GM18909 (cell line): ENCODE data around the gene OGFOD3.
"Not testable (repeated sequence)": the region's sequence is repeated elsewhere in the genome, so short reads cannot be mapped to it uniquely, and the experiment has no call there.

ENCODE experiments used
- ATAC-seq: cut with Tn5 transposase; IDR thresholded peaks from one replicate; pipeline ENCODE4 v1.9.1; 2021; ENCODE audit warnings: mild to moderate bottlenecking; ENCODE audit not compliant: unreplicated experiment, poor library complexity

OGFOD3 gene

DNA sequence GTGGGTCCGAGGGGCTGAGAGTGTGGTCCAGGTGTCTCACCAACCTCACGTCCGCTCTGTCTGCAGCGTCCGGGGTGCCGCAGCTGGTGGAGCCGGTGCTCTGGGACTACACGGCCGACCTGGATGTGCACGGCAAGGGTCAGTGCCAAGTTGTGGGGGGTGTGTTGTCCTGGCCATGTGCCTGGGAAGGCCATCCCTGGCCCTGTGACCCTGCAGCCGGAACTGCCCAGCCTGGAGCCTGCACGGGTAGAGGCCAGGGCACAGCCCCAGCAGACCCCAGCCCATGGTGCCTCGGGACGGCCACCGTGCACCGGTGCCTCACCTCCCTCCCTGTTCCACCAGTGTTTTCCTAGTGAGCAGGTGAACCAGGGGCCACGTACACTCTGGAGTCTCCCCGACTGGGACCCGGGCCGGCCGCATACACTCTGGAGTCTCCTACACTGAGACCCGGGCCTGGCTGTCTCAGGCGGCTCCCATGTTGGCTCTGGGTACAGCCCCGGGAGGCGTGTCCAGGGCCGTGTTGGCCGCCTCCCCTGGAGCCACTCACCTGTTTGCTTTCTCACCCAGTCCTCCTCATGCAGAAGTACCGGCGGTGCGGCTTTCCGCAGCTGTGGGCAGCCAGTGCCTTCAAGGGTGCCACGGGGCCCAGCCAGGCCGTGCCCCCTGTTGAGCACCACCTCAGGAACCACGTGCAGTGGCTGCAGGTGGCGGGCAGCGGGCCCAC lies 18.4 kb upstream of the OGFOD3 start:
- ATAC-seq = no peak

DNA sequence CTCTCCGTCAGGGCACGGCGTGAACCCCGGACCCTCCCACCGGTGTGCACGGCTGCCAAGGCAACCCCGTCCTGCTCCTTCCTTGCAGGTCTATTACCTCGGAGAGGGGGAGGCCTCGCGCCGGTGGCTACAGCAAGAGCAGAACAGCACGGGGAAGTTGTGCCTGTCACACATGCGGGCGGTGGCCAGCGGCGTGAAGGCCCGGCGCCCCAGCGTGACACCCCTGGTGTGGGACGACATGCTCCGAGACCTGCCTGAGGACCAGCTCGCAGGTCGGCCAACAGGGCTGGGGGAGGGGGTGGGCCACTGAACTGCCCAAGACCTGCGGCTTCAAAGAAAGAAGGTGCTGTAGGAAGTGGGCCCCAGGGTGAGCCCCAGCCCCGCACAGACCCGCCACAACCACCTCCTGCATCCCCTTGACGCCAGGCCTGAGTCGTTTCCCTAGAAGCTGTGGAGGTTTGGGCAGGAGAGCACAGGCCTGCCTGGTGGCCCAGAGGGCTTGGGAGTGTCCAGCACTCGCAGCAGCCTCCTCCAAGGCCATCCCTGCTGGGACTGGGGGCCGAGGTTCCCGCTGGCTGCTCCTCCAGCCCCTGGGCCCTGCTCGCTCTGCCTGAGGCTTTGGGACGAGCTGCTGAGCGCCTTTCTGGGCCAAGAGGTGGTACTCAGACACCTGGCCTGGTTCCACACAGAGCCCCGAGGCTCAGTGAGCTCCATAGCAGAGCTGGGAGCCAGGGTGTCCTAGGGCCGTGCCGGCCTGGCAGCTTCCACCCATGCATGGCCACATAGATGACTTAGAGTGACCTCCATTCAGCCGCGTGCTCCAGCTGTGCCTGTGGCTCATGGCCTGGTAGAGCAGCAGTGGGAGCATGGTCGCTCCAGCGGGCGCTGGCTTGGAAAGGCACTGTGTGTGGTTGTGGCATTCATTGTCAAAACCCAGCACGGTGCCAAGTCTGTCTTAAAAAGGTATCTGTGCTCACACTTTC lies 17.5 kb upstream of the OGFOD3 start:
- ATAC-seq = no peak

DNA sequence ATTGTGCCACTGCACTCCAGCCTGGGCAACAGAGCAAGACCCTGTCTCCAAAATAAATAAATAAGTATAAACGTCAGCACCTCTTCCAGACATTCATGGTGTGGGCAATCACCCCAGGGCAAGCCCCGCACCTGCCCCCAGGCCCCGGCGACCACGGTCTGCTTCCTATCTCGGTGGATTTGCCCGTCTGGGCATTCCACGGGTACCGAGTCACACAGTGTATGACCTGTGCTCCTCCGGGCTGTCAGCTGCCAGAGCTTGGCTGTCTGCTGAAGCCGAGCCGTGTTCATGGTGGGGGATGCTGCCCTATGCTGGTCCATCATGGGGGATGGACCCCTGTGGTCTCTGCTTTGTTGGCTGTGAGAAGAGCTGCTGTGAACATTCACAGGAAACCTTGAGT lies 16.7 kb upstream of the OGFOD3 start:
- no peak for ATAC-seq

DNA sequence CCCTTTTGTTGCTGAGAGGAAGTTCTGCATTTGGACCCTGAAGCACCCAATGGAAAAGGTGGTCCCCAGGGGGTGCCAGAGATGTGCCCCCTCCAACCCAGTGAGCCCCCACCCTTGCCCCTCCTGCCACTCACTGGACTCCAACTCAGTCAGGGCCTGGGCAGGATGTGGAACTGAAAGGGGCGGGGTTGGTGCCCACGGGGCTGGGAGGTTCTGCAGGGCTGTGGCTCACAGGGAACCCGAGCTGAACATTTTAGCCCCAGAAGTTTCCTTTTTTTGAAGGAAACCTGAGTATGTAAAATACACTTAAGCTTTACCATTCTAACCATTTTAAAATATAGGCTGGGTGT lies 15.8 kb upstream of the OGFOD3 start:
- no peak for ATAC-seq

DNA sequence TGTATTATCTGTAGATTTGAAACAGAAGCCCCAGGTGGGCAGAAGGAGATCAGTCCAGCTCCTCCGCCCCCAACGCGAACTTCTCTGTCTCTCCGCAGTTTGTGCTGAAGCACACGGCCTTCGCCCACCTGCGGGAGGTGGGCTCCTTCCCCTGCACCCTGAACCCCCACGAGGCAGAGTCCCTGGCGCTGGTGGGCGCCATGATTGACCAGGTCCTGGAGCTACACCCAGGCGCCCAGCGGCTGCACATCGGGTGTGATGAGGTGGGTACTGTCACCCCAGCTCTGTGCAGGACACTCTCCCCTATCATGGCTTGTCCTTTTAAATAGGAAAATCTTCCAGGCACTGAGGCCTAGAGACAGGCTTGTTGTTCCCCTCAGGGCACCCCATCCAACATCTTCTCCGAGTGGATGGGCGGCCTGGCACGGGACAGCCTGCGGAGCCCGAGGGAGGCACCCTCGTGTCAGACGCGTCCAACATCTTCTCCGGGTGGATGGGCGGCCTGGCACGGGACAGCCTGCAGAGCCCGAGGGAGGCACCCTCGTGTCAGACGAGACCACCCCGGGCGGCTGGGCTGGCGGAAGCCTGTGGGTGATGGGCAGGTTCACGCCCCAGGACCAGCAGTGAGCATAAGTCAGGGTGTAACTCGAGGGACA lies 15.3 kb upstream of the OGFOD3 start:
- ATAC-seq = no peak

DNA sequence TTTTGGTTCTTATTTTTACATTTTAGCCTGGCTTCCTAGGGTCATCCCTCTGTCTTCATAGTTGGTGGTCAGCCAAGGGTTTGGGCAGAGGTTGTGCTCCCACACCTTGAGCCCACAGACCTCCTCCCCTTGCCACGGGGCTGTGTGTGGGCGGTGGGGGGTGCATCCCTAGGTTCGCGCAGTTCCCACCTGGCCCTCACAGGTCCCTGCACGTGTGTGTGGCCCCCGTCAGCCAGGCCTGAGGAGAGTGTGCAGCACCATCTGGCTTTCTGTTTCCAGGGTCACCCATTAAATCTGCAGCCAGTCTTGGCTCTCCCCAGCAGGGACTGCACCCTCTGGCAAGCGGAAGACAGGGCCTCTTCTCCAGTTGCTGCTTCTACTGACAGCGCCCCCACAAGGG lies 13.6 kb upstream of the OGFOD3 start:
- no peak for ATAC-seq

DNA sequence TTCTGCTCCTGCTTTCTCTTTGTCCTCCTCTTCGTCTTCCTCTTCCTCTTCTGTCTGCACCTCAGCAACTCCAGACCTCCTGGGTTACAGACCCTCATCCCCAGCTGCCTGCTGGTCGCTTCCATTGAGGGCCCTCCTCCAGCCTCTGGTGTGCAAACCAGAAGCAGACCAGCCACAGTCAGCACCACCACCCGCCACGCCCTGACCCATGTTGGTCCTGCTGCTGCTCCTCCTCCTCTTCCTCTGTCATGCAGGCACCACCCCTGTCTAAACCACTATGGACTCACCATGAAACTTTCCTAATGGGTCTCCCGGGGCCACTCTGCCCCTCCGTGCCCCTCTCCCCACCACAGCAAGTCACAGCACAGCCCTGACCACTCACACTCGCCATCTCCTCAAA lies 11.4 kb upstream of the OGFOD3 start:
- ATAC-seq = no peak

DNA sequence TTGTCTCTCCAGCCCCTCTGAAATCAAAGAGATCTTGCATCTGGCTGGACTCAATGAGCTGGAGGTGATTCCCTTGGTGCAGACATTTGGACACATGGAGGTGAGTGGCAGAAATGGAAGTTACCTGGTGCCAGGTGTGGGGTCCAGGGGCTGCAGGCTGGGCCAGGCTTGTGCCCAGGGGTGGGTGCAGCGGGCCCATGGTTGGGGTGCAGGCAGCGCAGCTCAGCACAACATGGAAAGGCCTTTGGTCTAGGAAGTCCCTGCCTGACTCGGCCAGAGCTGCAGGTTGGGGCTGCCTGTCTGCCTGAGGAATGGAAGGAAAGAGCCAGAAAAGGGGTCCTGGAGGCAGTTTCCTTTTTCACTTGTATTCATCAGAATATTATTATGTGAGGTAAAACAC lies 10.2 kb upstream of the OGFOD3 start:
- no peak for ATAC-seq

DNA sequence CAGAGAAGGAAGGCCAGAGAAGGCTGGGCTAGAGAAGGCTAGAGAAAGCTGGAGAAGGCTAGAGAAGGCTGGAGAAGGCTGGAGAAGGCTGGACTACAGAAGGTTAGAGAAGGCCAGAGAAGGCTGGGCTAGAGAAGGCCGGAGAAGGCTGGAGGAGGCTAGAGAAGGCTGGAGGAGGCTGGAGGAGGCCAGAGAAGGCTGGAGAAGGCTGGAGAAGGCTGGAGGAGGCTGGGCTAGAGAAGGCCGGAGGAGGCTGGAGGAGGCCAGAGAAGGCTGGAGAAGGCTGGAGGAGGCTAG lies 6.4 kb upstream of the OGFOD3 start:
- no peak for ATAC-seq

DNA sequence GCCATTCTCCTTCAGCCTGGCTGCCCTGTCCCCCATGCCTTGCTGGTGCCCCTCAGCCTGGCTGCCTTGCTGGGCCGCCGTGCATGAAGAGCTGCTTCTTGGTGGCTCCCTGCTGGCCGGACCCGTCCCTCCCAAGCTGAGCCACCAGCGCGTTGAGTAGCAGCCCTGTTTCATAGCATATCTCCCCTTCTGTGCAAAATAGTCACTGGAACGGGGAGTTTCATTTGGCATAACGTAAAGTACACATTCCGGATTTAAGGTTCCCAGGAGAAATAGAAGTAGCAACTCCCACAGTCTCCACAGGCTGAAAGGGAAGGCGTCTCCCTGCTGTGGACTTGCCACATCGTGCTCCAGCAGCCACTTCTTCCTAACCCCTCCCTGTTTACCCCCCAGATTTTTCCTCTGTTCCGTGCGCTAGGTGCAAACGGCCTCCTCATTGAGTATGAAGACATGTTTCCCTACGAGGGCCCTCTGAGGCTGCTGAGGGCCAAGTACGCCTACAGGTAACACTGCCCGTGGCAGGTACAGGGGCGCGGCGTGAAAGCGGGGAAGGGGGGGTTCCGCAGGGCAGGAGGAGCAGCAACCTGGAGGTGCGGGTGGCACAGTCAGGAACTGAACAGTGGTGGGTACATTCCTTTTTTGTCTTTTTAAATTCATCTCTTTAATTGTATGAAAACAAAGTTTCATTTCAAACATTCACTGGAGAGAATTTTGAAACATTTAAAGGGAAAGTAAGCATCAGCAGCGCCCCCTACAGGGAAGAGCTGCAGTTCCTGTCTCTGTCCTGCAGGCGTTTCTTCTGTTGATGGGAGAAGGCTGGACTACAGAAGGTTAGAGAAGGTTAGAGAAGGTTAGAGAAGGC lies 5.8 kb upstream of the OGFOD3 start:
- no peak for ATAC-seq

DNA sequence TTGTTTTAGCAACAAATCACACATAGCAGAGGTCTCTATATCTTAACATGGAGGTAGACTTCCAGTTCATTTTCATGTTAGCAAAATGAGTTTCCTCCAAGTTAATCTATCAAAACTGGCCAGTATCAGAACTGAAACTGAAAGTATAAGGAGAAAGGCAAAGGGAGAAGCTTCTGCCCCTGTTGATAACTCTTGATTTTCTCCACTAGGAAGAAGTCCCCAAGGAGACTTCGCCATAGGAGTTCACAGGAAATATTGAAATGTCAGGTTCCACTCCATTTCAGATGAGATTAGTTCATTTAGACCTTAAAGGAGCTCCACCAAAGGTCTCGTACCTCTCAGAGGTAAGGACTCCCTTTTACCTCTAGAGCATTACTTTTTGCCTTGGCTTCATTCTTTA lies 1.2 kb upstream of the OGFOD3 start:
- no peak for ATAC-seq

DNA sequence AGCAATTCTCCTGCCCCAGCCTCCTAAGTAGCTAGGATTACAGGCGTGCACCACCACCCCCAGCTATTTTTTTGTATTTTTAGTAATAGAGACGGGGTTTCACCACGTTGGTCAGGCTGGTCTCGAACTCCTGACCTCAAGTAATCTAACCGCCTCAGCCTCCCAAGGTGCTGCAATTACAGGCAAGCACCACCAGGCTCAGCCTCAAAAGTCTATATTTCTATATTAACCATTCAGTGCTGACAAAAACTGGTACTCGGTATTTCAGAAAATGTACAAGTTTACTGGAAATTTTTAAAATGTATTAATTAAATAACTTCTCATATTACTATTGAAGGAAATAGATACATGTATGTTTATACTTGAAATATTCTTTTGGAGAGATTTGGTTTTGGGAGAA lies 1.6 kb downstream of the OGFOD3 start:
- no peak for ATAC-seq

DNA sequence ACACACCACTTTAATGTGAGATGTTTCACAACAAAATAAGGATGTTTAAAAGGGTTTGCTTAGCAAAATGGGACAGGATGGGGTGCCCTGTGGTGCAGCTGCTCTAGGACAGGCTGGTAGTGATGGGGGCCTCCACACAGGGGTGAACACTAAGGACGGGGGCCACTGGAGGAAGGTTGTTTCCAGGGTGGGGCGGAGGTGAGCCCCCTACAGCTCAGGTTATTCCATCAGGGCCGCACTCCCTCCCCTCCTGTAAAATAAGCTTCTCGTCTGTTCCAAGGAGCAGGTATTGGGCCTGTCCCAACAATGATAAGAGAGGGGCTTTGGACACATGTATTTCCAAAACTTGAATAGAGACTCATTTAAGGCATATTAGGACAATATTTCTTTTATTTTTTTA lies 2.1 kb downstream of the OGFOD3 start:
- ATAC-seq = no peak

DNA sequence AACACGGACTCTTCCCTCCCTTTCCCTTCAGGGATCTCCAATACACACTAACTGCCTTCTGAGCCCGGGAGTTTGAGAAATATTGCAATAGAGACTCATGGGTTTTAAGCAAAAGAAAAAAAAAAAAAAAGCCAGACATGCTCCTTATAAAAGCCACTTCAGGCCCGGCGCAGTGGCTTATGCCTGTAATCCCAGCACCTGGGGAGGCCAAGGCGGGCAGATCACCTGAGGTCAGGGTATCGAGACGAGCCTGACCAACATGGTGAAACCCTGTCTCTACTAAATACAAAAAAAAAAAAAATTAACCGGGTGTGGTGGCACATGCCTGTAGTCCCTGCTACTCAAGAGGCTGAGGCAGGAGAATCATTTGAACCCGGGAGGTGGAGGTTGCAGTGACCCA lies 2.6 kb downstream of the OGFOD3 start:
- no peak for ATAC-seq

DNA sequence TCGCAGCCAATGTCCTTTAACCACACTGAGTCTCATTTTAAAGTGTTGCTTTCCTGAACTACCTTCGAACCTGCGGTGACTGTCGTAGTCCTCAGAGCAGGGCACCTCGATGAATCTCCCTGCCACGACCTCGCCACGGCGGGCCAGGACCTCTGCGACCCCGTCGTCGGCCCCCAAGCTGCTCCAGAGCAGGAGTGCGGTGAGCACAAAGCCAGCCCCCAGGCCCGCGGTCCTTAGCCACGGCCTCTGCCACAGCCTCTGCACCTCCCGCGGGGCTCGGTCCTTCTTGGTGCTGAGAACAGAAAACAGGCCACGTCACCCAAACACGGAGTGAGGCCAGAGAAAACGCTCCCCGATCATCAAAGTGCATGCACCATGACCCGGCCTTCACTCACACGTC lies 3.0 kb downstream of the OGFOD3 start:
- no peak for ATAC-seq

DNA sequence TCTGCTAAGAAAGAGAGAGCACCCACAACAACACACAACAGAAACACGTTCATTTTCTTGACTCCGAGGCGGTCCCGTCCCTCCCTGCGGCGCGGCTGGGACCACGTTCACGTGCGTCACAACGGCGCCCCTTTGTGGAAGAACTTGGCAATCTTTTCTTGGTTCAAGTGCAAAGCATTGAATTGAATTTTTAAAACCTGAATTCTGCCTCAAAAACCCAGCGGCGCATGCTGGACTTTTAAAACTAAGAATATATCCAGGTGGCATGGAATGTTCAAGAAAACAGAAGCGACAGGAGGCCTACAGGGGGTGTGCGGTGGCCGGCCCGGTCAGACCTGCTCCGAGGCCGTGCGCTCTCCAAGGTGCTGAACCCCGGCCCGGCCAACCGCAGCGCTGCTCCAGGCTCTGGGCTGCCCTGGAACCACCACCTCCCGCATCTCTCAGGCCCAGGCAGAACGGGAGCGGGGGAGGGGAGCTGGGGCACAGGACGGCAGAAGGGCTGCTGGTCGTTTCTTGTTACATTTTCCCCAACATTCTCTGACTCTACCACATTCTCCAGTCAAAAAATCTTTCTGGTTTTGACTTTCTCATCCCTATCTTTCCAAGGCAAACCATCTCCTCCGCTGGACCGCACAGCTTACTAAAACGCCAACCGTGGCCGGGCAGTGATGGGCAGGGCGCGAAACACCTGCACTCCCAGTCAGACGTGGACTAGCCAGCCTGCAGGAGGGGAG lies 3.7 kb downstream of the OGFOD3 start:
- no peak for ATAC-seq

DNA sequence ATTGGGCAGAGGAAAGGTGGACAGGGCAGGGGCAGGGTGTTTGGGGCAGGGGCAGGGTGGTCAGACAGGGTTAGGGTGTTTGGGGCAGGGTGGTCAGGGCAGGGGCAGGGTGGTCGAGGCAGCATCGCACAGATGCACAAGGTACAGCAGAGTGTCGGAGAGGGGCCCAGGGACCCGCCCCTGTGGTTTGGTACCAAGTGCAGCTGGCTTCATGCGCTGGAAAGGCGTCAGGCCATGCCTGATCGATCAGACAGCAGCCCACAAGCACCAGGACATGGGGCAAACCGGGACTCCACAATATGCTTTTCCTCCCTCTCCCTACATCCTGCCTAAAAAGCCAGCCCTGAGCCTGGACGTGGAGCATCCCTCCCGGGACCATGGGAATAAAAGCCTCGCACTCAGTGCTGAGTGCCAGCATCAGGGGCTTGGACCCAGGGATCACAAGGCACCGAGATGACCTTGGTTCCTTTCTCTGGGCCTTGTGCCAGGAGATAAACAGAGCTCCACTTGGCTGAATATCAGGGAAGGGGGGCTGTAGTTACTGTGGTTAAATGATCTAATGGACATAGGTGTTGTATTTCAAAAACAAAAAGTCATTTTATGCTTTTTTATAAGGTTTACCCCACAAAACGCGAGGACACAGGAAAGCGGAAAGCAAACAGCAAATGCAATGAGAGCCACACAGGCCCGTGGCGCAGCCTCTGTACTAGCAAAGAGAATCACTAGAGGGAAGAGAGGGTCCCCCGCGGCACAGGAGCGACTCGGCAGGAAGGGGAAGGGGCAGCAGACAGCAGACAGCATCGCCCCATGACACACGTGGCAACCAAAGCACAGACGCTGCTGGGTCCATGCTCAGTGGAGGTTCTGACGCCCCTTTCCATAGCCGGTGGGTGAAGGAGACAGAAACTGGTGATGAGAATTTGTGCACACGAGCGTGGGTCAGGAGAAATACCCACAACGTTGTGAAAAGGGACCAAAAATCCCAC lies 5.6 kb downstream of the OGFOD3 start:
- no peak for ATAC-seq

DNA sequence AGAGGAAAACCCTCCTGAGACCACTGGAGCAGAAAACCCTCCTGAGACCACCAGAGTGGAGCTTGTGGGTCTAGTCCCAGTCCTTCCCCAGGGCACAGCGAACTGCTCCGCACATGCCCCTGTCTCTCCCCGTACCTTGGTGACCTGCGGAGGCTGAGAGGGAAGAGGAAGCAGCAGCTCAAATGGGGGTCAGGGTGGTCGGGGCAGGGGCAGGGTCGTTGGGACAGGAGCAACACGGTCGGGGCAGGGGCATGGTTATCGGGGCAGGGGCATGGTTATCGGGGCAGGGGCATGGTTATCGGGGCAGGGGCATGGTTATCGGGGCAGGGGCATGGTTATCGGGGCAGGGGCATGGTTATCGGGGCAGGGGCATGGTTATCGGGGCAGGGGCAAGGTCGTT lies 6.3 kb downstream of the OGFOD3 start:
- ATAC-seq = not testable (repeated sequence)
